Stimulated activated CD4-positive, alpha-beta T cell treated with anti-CD3 and anti-CD28 coated beads, Interleukin-4, amount 100 ng/mL, for 24 hours (primary cell): ENCODE measurements around the gene ERP29.
A peak's percentile ranks its signal among the peaks of the same experiment; 100 is the strongest.
"Not testable (repeated sequence)": the region's sequence is repeated elsewhere in the genome, so short reads cannot be mapped to it uniquely, and the experiment has no call there.

Experiments used
- DNase-seq: peaks from one replicate; pipeline ENCODE4 v3.0.0-alpha.2; 2020

The ERP29 gene

DNA sequence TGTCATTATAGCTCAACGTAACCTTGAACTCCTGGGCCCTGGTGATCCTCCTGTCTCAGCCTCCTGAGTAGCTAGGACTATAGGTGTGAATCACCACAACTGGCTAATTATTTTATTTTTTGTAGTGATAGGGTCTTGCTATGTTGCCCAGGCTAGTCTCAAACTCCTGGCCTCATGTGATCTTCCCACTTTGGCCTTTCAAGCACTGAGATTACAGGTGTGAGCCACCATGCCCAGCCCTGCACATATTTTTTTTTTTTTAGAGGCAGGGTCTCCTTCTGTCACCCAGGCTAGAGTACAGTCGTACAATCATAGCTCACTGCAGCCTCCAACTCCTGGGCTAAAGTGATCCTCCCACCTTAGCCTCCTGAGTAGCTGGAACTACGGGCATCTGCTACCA is 9.2 kb upstream of the ERP29 start:
- DNase-seq, result no peak

DNA sequence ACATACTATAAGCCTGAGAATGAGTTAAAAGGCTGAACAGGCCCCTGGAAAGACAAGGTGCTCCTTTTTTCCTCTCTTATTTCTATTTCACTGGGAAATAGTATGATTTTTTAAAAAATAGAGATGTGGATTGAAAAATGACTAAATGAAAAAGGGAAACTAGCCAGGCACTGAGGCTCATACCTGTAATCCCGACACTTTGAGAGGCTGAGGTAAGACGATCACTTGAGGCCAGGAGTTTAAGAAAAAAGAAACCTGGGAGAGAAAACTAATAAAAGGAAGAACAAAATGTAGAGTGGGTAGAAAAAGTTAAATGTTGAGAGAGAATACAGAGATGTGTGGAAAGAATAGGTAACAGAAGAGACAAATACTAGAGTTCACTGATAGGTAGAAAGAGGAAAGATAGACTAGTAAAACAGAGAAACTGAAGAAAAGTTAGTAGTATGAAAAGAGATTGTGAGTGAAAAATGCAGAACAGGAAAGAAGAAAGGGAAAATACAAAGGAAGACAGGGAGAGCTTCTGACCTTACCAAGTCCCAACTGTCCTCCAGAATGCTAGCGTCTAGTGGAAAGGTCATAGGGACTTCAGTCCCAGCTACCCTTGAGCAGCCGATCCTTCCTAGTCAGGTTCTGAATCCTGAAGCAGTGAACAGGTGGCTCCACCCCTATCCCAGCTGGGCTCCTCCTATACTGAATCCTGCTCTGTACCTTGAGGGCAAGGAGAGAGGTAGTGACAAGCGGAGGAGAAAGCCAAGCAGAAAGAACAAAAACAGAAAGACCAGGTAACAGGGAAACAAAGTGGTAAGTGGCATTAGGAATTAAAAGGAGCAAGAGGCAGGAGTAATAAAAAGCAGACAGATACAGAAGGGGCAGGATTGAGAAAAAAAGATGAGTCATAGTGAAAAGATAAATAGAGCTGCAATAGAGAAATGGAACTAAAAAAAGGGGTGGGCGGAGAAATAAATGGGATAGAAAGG is 7.5 kb upstream of the ERP29 start:
- DNase-seq, result no peak

DNA sequence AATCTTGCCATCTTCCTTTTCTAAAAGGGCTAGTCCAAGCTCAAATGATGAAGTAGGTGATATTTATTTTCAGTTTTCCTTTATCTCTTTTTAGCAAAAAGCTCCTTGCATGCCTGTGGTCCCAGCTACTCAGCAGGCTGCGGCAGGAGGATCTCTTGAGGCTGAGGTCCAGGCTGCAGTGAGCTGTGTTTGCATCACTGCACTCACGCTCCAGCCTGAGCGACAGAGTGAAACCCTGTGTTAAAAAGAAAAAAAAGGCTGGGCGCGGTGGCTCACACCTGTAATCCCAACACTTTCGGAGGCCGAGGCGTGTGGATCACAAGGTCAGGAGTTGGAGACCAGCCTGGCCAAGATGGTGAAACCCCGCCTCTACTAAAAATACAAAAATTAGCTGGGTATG is 5.3 kb upstream of the ERP29 start:
- DNase-seq, result no peak

DNA sequence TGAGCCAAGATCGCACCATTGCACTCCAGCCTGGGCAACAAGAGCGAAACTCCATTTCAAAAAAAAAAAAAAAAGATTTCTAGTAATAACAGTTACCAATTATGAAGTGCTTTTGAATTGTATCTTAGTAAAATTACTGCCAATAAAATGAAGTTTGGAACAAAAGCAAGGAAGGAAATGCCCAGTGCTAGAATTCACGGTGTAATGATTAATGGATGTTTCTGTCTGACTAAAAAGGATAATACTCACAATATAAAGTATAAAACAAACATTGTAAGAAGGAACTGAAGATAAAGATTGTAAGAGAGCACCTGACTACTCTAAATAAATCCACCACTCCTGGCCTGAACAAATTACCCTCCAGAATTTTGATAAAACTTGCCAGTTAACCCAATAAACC is 4.3 kb upstream of the ERP29 start:
- no peak for DNase-seq

DNA sequence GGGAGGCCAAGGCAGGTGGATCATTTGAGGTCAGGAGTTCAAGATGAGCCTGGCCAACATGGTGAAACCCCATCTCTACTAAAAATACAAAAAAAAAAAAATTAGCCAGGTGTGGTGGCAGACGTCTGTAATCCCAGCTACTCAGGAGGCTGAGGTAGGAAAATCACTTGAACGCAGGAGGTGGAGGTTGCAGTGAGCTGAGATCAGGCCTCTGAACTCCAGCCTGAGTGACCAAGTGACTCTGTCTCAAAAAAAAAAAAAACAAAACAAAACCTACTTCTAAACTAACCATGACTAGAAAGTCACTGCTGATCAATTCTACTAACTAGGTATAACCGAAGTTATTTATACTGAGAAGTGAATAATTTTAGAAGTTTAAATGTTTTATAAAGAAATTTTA is 3.6 kb upstream of the ERP29 start:
- DNase-seq, result not testable (repeated sequence)

DNA sequence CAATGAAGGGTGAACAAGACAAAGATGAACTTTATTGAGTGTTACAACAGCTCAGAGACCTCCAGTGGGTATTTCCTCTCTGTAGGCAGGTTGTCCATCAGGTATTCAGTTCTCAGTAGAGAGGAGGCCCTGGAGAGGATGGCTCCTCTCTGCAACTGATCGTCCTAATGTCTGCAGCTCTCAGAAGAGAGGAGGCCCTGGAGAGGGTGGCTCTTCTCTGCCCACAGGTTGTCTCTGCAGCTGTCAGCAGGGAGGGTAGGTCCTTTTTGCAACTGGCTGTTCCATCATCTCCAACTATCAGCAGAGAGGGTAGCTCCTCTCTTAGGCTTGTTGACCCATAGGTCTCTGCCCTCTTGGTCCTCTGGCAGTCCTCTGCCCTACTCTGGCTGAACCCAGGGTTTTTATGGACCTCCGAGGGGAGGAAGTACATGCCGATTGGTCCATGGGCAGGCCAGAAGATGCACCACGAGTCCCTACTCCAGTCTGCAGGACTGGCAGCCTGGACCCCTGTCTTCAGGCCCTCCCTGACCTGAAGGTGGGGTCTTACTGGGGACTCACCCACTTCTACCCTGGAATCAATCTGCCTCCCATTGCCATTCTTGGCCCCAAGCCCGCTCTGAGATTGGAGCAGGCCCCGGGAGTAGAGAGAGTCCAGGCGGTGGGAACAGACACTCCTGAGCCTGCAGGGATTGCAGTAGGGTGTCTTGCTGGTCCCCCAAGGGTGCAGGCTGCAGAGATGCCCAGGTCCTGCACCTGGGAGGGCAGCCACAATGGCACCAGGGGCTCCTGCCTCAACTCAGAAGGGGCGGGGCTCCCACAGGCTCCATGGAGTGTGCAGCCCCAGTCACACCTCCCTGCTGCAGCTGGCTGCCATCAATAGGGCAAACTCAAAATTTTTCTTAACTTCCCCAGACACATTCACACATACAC is 2.5 kb upstream of the ERP29 start:
- no peak for DNase-seq

DNA sequence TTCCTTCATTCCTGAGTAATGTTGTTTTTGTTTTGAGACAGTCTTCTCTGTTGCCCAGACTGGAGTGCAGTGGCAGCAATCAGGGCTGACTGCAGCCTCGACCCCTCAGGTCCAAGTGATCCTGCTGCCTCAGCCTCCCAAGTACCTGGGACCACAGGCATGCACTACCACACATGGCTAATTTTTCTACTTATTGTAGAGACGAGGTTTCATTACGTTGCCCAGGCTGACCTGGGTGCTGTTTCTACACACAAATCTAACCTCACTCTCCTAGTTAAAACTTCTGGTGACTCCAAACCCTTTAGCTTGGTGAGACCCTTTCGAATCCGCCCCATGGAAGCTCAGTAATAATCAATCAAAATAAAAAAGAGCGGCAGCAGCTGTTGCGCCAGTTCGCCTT is 1.5 kb upstream of the ERP29 start:
- no peak for DNase-seq

DNA sequence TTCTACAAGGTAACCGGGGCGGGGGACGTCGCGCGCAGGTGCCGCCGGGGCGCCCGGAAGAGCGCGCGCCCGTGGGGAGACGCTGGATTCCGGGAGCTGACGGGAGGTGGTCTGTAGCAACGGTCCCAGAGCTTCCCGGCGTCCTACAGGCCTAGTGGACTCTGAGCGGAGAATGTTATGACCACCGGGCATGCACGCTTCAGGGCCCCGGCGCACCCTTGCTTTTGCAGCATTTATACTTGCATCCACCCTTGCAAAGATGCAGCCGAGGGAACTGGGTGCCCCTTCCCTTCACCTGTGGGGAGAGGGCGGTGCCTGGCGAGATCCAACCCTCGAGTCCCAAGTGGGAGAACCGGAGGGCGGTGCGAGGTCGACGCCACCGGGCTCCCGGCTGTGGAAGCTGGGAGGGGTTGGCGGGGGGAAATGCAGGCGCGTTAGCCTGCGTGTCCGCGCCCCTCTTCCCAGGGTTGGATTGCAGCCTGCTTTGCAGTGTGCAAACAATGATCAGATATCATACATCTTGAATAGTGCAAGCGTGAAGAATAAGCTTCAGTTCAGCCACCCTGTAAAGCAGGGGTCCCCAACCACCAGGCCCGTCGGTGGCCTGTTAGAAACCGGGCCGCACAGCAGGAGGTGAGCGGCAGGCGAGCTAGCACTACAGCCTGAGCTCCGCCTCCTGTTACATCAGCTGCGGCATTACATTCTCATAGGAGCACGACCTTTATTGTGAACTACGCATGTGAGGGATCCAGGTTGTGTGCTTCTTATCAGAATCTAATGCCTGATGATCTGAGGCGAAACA is 576 bp downstream of the ERP29 start:
- DNase-seq, result peak; percentile 75

DNA sequence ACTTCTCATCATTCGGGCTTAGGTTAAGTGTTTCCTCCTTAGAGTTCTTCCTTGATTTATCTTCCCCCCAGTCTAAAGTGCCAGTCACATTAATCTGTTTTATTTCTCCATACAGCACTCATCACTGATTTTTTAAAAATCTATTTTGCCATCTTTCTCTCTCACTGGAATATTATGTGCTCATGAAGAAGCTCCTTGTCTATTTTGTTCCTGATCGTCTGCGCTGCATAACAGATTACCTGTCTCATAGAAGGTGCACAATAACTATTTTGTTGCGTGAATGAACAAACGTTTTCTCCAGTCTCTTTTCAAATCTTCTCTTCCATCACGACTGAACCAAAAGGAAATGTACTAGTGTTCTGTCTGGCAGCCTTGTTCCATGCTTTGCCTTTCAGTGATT is 2.7 kb downstream of the ERP29 start:
- no peak for DNase-seq

DNA sequence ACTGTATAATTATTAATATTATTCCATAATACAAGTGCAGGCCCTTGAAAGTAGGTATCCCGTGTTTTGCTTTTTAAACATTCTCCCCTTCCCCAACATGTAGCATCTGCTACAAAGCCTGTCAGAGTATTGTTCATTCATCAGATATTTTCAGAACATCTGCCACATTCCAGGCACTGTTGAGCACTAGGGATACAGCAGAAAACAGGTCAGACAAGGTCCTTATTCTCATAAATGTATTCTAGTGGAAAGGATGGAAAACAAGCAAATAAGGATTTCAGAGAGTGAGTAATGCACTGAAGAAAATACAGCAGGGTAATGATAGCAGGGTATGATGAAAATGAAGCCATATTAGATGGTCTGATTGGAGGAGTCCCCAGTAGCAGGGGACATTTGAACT is 3.8 kb downstream of the ERP29 start:
- no peak for DNase-seq

DNA sequence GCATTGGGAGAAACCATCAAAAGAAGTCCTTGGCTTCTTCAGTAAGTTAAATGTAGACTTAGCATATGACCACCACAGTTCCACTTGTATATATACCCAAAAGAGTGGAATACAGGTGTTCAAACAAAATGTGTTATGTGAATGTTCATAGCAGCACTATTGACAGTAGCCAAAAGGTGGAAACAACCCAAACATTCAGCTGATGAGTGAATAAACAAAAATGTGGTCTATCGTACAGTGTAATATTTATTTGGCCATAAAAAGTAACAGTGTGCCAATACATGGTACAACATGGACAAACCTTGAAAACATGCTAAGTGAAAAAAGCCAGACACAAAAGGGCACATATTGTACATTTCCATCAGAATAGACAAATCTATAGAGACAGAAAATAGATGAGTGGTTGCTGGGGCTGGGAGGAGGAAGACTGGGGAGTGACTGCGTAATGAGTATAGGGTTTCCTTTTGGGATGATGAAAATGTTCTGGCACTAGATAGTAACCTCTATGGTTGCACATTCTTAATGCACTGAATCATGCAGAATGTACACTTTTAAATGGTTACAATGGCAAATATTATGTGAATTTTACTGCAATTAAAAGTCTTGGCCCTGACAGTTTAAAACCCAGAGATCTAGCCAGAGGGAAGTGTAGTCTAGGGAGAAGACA is 5.5 kb downstream of the ERP29 start:
- DNase-seq, result no peak

DNA sequence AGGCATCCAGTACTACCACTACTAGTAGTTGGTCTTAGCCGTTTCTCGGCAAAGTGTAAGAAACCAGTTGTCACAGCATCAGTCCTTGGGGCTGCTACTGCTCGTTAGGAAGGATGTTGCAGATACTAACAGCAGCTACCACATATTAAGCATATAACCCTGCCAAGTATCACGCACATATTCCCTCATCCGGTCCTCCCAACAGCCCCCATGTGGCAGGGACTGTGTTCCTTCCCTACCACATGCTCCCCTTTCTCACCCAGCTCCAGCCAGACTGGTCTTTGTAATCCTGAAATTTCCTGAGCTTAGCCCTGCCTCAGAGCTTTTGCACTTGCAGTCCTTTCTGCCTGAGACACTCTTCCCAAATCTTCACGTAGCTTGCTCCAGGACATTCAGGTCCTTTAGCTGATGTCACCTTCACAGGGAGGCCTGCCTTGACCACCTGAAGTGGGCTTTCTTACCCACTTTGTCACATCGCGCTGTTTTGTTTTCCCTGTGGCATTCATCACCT is 7.8 kb downstream of the ERP29 start:
- DNase-seq, result no peak

DNA sequence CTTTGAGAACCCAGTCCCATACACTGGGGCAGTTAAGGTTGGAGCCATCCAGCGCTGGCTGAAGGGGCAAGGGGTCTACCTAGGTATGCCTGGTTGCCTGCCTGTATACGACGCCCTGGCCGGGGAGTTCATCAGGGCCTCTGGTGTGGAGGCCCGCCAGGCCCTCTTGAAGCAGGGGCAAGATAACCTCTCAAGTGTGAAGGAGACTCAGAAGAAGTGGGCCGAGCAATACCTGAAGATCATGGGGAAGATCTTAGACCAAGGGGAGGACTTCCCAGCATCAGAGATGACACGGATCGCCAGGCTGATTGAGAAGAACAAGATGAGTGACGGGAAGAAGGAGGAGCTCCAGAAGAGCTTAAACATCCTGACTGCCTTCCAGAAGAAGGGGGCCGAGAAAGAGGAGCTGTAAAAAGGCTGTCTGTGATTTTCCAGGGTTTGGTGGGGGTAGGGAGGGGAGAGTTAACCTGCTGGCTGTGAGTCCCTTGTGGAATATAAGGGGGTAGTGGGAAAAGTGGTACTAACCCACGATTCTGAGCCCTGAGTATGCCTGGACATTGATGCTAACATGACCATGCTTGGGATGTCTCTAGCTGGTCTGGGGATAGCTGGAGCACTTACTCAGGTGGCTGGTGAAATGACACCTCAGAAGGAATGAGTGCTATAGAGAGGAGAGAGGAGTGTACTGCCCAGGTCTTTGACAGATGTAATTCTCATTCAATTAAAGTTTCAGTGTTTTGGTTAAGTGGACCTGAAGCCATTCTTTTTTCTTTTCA is 9.2 kb downstream of the ERP29 start:
- DNase-seq, result no peak

DNA sequence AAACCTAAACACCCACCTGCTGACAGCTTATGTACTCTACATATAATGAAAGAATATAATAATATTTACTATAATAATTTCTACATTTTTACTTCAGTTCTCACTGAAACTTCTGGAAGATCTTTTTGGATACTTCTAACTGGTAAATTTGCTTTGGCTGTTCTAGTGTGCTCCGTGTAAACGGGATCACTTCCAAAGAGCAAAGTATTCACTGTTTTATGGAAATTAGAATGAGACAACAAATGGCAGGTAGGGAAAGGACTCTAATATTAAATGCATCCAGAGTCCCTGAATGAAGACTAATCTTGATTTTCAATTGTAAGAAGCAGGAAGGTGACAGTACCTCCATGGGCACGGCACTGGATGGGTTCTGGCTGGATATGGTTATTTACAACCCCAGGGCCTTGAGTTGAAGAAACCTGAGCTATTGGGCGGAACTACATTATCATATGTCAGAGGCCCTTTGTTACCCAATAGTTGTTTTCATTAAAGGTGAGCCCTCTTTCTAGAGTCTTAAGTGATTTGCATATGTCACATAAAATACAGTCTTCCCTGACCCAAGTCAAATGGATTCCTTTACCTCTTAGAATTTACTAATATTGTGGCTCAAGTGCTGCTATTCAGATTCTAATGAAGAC is 10.7 kb downstream of the ERP29 start:
- no peak for DNase-seq

DNA sequence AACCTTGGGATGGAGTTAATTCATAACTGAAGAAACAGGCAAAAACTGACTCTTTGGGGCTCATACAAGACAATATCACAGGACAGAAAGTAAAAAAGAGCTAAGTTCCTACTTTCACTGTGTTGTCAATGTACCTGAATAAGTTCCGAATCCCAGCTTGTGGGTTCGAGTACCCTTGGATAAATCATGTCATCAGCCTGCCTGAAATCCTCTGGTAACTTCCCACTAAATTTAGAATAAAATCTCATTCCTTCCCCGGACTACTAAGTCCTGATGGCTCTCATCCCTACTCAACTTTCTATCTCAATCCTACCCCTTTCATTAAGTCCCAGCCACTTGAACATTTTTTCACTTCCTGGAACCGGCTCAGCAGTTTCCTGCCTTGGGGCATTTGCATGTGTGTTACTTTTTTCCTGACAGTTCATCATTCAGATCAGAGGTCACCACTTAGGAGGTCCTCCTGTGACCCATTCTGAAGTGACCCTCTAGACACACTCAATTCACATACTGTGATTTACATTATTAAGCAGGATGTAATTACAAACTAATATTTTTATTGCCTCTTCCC is 12.7 kb downstream of the ERP29 start:
- DNase-seq, result no peak

DNA sequence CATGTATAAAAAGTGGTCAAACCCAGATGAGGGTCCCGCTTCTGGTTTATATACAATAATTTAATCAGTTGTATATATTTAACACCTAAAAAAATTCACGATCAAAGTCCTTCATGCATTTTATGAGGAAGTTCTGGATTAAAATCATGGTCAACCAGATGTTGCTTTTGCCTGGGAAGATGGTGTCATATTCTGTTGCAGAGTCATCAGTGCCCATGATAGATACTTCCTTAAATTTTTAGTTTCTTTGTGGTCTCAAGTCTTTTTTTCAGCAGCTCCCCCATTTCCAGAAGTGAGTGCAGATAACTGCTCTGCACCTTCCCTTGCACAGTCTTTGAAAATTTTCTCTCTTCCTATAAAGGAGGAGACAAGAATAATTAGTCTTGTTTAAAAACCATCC is 16.1 kb downstream of the ERP29 start:
- DNase-seq, result no peak

DNA sequence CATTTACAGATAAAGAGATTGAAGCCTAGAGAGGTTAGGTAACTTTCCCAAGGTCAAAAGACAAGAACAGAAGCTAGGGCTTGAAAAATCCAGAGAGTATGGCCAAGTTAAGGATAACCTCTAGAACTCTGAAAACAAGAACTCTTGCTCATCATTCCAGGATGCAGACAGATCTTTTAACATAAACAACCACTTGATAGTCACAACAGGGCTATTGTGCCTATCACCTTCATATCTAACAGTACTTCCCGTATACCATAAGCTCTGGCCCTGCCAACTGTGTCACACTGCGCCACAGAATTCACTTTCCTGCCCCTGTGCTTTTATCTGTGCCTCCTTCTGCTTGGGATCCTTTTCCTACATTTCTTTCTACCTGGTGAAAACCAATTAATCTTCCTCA is 18.2 kb downstream of the ERP29 start:
- DNase-seq, result no peak

DNA sequence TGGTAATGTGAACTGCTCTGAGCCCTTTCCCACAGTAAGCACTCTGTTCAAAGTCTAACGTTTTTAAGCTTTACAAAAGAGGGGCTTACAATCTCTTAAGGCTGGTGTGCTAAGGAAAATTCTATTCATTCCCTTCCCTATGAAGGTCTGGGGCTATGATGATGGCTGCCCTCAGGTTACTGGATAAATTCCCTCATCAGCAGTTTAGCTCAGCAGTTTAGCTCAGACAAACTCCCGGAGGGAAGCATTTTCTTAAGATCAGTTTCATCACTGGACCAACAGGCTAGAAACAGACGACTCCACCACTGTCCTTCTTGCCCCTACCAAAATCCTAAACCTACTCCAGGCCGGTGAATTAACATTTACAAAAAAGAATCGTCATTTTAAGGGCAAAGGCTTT is 19.1 kb downstream of the ERP29 start:
- DNase-seq, result no peak

DNA sequence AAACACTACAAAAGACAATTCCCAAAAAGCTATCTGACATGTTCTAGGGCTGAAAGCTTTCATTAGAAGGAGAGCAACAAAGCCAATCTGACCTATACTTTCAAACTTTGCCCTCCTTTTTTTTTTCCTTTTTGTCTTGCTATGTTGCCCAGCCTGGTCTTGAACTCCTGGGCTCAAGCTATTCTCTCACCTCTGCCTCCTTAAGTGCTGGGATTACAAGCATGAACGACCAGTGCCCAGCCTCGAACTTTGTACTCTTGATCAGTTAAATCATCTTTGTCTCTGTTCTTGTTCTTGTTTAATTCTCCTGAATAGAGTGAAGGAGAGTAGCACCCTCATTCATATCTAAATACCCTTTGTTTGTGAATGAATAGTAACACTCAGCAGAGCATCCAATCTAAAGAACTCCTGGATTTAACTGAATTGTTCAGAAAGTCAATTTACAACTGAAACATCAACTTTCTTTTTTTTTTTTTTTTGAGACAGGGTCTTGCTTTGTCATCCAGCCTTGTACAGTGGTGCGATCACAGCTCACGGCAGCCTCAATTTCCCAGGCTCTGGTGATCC is 22.1 kb downstream of the ERP29 start:
- DNase-seq, result no peak

DNA sequence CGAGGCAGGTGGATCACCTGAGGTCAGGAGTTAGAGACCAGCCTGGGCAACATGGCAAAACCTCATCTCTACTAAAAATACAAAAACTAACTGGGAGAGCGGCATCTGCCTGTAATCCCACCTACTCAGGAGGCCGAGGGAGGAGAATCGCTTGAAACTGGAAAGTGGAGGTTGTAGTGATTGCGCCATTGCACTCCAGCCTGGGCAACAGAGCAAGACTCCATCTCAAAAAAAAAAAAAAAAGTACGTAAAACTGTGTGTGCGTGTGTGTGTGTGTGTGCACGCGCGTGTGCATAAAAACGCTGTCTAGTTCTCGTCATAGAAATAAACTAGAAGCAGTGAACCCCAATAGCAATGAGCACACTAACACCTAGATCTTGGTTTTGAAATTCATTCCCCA is 23.4 kb downstream of the ERP29 start:
- DNase-seq, result not testable (repeated sequence)
